NCI-H2171 treated with DMSO at 0.1 percent for 48 hours (cell line): Measurements from ENCODE around the gene E2F8.

Experiments
- DNase-seq: peaks from one replicate; lab custom pipeline; 2025; lab: John Stamatoyannopoulos, UW

The E2F8 gene

DNA sequence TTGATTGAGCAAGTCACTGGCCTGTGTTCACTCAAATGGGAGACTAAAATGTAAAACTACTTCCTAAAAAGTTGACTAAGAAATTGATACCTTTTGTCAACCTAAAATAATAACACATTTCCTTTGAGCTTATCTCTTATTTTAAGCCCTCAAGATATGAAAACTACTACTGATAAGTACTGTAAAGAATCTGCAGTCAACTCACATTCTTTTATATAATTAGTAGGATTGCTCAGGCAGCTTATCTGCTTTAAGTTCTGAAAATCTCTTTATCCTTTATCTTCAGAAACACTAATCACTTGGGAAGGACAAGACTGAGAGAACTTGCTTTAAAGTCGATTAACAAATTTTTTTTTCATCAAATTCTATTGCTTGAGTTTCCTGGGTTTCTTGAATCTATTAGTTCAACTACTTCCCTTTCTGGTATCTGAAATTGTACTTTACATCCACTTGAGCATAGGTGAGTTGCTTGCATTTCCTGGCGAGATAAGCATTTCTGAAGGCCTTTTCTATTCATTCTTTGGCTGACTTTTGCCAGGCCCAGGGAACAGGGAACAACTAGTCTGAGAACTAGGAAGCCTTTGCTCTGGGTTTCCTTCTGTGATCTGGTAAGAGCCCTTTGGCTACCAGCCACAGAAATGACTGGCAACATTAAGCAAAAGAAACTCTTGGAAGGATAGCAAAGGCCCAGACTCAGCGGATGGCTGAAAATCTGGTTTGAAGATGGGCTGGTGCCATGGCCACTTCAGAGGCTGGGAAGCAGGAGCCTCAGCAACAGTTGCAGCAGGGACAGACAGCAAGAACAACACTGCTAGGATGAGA, 19.6 kb downstream of the E2F8 start:
- DNase-seq, result no peak

GRCh38 chr11:19218786-19219460, 21.8 kb downstream of the E2F8 start:
- DNase-seq, result no peak

GRCh38 chr11:19218216-19218615, 22.5 kb downstream of the E2F8 start:
- no peak for DNase-seq

DNA sequence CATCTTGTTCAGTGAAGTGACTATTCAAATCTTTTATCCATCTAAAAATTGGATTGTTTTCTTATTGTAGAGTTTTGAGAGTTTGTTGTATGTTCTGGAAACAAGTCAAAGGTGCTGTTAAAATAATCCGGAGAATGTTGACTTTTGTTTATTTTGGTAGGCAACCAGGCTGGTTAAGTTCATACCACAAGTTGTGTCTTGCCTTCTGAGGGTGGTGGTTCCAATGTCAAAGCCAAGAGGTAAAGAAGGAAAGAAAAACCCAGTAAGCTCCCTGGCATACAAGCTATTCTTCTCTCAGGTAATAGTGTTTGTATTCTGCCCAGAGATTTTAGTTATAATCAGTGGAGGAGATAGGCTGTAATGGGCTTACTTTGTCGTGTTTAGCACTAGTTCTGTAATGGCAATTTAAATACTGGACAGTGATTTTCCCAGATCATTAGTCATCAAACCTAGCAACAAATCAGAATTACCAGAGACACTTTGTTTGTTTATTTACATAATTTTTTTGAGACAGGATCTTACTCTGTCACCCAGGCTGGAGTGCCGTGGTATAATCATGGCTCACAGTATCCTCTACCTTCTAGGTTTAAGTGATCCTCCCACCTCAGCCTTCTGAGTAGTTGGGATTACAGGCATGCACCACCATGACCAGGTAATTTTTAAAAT, 23.9 kb downstream of the E2F8 start:
- DNase-seq, result no peak

DNA sequence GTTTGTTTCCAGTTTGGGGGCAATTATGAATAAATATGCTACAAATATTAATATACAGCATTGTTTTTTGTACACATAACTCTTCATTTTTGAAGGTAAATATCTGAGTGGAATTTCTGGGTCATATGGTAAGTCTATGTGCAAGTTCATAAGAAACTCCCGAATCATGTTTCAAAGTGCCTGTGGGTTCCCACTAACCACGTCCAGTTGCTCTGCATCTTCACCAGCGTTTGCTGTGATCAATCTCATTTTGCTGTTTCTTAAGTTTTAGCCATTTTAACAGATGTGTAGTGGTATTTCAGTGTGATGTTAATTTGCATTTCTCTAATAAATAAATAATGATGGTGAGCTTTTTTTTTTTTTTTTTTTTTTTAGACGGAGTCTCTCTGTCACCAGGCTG, 24.7 kb downstream of the E2F8 start:
- DNase-seq, result no peak

DNA sequence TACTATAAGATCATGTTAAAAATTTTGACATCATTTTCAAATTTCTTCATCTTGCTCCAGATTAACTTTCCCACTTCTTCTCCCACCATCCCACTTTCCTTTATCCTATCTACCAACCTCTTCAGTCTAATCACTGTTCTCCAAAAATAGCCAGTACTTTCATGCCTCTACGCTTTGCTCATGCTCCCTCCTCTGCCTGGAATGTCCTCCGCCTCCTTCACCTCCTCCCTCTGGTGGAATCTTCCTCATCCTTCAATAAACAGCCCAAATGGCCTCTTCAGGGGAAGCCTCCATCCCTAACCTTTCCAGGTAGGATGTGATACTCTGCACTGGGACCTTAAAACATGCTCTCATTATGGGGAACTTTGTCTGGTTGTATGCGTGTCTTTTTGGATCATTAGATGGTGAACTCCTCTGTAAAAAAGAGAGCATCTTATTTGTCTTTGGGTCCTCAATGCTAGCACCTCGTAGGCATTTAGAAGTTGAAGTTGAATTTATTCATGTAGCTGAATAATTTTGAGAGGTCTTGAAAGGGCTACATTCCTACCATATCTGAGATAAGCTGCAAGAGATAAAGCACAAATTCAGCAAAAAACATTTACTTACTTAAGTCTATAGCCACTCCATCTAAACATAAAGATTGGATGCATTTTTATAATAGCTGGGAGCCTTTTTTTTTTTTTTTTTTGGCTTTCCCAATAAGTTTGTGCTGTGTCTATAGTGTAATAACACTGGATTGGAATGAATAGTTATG, 31.0 kb downstream of the E2F8 start:
- DNase-seq, result no peak

DNA sequence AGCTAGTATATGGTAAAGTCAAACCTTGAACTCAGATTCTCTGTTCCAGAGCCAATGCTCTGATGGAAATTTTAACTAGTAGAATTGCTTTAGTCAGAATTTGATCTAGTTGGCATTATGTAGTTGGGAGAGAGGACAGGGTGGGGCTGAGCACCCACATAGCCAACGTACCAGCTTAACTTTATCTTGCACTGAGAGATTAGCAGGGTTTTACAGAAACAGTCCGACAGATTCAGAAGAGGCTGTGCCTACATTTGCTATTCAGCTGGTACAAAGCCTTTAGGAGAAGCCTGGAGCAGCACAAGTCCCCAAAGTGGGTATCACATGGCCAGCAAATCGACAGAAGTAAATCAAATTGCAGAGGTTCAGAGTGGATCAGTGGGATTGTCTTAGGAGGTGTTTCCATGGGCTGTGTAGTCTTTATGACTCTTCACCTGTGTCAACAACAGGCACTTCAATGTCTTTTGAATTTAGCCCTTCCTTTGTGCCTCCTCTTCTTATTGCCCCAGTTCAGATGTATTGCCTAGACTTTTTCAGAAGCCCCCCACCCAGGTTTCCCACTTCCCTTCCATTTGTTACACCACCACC, 31.7 kb downstream of the E2F8 start:
- DNase-seq, result no peak

GRCh38 chr11:19208181-19208580, 32.6 kb downstream of the E2F8 start:
- no peak for DNase-seq

GRCh38 chr11:19204836-19205235, 35.9 kb downstream of the E2F8 start:
- no peak for DNase-seq

DNA sequence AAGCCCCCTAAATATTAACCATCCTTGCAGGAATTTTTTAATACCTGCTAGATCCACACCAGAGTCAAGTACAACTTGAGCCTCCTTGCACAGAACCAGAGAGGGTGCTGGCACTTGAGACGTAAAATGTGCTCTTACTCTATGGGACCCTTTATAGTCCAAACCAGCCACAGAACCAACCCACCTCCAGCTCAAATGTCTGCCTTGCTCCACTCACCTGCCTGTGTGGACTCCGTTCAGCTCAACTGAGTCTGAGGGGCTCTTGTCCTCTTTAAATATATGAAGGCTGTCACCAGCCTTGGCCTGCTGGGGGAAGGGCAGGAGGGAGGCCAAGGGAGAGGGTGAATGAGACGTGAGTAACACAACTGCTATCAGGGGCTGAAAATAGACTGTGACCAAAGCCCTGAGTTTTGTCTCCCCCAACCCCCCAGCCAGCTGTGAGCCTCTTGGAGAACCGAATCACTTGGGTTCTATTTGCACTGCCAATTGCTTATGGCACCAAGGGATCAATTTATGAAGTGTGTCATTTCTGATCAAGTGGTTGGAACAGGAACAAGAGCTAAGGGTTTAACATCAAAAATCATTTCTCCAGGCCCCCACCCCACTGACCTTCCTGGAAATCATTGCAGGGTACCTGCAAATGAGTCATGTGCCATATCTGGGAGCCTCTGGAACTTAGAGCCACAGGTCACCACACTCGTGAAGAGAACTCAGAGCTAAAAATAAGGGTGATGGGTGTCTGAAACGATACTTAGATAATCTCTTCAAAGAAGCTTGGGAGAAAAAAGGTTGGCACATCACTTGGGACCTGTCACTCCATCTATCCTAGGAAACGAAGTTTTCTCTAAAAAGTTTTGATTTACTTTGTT, 38.8 kb downstream of the E2F8 start, which contains the start of gene CSRP3:
Gene CSRP3, minus strand, starts transcription at position 247 of the 869 bp plus-strand sequence. CDS start 9,535 bp downstream, outside the sequence.
- no peak for DNase-seq

DNA sequence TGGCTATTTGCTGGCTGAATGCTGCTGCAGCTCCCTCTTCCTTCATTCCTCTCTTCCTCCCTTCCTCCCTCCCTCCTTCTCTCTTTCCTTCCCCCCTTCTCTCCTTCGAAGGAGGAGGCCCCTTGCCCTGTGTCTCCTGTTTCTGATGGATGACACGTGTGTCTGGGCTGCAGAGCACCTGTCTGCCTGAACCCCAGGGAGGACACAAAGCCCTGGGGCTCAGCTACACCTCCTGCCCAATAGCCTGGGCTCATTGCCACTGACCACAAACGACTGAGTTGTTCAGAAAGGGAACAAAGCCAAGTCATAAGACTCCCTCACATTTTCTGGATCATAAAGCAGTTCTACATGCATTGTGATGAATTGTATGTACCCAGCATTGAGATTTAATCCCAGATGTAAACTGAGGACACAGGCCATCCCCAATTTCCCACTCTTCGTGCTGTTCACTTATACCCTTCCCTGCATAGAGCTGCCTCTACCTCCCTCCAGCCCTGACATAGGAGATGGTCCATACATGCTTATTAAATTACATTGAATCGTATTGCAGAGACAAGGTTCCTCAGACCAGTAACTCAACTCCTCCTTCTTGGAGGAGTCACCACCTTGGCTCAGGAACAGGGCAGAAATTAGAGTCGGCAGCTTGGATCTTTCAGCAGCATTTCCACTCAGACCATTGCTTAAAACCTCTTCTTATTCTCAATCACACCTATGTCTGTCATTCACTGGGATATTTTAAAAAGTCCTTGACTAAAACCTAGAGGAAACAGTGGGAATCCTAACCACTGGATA, 40.1 kb downstream of the E2F8 start:
- DNase-seq, result no peak

DNA sequence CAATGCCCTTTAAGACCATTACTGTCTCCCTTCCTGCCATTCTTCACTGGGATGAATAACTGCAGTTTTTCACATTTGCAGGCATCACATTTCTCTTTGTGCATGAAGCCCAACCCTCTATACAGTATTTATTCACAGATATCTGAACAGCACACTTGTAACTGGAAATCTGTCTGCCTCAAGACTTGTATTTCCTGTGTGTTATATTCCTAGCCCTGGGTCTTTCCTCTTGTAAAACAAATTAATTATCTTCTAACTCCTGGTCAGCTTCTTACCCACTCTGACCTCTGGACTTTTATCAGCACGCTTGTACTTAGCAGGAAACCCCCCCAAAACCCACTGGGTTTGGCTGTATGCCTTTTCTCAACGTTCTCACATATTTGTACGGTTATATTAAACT, 41.0 kb downstream of the E2F8 start:
- DNase-seq, result no peak

- DNase-seq, result no peak
Measured at GRCh38 chr11:19199048-19199447, 41.7 kb downstream of the E2F8 start.

GRCh38 chr11:19196432-19196831, 44.3 kb downstream of the E2F8 start:
- DNase-seq, result no peak

- no peak for DNase-seq
Measured at GRCh38 chr11:19194620-19195308, 46.0 kb downstream of the E2F8 start.

GRCh38 chr11:19193916-19194315, 46.8 kb downstream of the E2F8 start:
- no peak for DNase-seq

DNA sequence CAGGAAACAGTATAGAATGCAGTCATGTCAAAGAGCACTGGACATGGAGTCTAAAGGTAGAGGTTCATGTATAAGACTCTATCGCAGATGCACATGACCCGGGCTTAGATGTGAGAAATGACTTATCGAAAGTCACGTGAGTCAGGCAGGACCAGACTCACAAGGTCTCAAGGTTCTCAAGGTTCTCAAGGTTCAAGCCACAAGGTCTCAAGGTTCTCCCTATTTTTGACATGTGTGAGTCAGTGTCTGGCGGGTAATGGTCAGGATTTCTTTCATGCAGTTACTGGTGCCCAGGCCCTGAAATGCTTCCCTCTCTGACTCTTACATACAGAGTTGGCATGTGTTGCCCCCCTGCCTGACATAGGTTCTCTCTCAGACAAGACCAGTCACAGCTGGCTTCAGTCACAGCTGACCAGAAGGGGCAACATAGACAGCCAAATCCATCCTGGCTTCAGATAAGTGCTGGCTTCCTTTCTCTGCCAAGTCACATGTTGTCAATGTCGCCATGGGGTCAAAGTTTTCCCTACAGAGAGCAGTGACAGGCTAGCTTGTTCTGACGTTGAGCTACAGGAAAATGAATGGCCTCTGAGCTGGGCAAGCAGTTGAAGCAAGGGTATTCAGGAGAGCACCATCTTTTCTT, 49.1 kb downstream of the E2F8 start:
- DNase-seq, result no peak

- DNase-seq, result no peak
Measured at GRCh38 chr11:19187833-19188258, 52.9 kb downstream of the E2F8 start.
